LNCaP clone FGC (cell line): Measurements from ENCODE around the gene EWSR1.
"Not testable (repeated sequence)": the region's sequence is repeated elsewhere in the genome, so short reads cannot be mapped to it uniquely, and the experiment has no call there.

Experiments
- DNase-seq: peaks from one replicate; pipeline ENCODE4 v3.0.0-alpha.2; 2011; ENCODE audit warnings: low read depth
- H3K4me3 ChIP-seq: 2 replicates; pipeline ENCODE4 v1.5.1; 2011; ENCODE audit warnings: mild to moderate bottlenecking, low read depth, low read length, control low read depth
- TF ChIP-seq, protein P1 (sequence below): IDR thresholded peaks from 2 replicates; pipeline ENCODE4 v1.5.1; 2012; ENCODE audit warnings: mild to moderate bottlenecking; ENCODE audit not compliant: control insufficient read depth, insufficient read depth; ENCODE audit errors: extremely low read depth

The EWSR1 gene, protein sequence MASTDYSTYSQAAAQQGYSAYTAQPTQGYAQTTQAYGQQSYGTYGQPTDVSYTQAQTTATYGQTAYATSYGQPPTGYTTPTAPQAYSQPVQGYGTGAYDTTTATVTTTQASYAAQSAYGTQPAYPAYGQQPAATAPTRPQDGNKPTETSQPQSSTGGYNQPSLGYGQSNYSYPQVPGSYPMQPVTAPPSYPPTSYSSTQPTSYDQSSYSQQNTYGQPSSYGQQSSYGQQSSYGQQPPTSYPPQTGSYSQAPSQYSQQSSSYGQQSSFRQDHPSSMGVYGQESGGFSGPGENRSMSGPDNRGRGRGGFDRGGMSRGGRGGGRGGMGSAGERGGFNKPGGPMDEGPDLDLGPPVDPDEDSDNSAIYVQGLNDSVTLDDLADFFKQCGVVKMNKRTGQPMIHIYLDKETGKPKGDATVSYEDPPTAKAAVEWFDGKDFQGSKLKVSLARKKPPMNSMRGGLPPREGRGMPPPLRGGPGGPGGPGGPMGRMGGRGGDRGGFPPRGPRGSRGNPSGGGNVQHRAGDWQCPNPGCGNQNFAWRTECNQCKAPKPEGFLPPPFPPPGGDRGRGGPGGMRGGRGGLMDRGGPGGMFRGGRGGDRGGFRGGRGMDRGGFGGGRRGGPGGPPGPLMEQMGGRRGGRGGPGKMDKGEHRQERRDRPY

DNA sequence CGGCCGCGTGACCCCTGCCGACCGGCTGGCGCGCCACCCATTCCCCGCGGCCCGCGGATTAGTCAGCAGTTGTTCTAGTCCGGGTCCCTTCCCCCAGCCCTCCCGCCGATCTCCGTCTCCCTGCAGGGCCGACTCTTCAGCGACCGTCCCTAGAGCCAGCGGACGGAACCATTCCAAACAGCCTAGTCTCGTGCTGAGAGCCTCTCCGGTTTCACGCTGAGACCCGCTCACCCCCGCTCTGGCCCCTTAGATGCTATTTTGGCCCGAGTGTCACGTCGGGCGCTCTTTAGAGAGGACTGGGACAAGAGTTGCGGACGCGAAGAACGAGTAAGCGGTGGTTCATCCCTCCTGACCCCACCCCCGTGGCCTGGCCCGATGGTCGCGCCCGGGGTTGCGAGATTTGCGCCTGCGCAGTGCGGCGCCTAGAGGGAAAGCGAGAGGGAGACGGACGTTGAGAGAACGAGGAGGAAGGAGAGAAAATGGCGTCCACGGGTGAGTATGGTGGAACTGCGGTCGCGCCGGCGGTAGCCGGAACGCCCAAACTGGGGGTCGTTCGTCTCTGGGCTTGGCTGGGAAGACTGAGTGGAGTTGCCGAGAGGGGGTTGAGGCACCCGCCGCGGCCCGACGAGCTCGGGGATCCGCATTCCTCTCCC lies at the start of gene EWSR1, which contains the start of gene RHBDD3:
Gene EWSR1 (plus strand): TSS at position 411 of the 653 bp plus-strand sequence. CDS start 69 bp downstream, at position 480.
Gene RHBDD3 (minus strand): TSS at position 124 of the 653 bp plus-strand sequence. CDS start 2,355 bp downstream, outside the sequence.
- DNase-seq, result peak; percentile 92
- TF ChIP-seq, protein P1, sequence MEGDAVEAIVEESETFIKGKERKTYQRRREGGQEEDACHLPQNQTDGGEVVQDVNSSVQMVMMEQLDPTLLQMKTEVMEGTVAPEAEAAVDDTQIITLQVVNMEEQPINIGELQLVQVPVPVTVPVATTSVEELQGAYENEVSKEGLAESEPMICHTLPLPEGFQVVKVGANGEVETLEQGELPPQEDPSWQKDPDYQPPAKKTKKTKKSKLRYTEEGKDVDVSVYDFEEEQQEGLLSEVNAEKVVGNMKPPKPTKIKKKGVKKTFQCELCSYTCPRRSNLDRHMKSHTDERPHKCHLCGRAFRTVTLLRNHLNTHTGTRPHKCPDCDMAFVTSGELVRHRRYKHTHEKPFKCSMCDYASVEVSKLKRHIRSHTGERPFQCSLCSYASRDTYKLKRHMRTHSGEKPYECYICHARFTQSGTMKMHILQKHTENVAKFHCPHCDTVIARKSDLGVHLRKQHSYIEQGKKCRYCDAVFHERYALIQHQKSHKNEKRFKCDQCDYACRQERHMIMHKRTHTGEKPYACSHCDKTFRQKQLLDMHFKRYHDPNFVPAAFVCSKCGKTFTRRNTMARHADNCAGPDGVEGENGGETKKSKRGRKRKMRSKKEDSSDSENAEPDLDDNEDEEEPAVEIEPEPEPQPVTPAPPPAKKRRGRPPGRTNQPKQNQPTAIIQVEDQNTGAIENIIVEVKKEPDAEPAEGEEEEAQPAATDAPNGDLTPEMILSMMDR, result no peak
- peak within 1 kb of the TSS; percentile 68 for H3K4me3 ChIP-seq

DNA sequence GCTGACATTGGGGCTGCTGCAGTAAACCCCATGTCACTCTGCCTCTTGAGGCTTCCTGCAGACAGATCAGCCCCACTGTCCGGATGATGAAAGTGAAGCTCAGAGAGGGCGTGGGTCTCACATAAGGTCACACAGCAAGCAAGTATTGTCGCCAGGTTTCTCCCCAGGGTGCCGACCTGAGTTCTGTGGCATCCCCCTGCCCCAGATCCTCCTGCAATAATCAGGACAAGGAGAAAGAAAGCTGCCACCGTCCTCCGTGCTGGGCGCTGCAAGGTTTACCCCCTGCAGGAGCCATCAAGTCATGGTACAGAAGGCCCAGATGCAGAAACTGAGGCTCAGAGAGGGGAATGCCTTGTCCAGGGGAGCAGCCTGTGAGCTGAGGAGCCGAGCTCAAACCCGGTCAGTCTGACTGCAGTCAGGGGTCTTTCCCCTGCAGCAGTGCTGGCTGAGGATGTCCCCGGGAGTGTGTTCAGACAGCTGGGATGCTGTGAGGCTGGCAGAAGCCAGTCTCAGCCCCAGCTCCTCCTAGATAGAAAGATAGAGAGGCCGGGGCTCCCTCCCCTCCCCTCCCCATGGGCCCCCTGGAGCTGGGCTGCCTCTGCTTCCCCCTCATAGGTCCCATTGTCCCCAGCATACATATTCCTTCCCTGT lies 49.2 kb upstream of the EWSR1 start:
- TF ChIP-seq, protein P1, result no peak
- H3K4me3 ChIP-seq, result no peak overlapping the region
- no peak for DNase-seq

DNA sequence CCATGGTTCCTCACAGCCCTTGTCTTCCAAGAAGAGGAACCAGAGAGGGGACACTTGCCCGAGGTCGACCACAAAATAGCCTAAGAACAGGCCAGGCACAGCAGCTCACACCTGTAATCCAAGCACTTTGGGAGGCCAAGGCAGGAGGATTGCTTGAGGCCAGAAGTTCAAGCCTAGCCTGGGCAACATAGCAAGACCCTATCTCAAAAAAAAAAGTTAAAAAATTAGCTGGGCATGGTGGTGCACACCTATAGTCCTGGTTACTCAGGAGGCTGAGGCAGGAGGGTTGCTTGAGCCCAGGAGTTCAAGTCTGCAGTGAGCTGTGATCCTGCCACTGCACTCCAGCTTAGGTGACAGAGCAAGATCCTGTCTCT lies 48.7 kb upstream of the EWSR1 start:
- not testable (repeated sequence) for DNase-seq, H3K4me3 ChIP-seq

DNA sequence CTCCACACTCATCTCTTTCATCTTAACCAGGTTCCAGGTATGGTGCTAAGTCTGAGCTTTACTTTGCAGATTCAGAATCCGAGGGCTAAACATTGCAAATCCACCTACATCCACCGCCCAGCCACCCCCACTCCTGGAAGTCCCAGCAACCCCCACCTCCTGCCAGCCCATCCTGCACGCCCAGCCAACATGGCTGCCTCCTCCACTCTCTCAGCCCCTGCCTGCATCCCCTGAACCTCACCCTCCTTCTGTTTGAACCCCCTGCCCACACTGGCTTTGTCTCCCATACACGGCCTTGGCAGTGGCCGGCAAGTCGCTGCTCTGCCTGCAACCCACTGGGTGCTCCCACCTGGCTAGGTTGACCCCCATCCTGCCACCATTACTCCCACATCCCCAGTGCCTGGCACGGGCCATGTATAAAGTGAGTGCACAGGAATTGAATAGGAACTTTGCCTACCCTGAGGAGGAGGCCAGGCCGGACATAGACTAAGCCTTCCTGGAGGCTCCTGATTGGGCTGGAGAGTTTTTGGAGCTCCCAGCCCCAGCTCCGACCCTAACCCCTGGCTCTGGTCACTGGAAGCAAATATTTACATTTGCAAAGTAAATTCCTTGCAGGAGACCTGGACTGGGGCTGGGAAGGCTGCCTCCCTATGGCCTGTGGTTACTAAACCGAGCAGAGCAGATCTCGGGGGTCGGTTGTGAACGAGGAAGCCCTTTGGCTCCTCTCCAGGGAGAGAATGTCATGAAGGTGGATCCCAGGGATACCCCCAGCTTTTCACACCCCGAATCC lies 48.0 kb upstream of the EWSR1 start:
- DNase-seq, result peak; percentile 18
- TF ChIP-seq, protein P1, result peak; percentile 31

DNA sequence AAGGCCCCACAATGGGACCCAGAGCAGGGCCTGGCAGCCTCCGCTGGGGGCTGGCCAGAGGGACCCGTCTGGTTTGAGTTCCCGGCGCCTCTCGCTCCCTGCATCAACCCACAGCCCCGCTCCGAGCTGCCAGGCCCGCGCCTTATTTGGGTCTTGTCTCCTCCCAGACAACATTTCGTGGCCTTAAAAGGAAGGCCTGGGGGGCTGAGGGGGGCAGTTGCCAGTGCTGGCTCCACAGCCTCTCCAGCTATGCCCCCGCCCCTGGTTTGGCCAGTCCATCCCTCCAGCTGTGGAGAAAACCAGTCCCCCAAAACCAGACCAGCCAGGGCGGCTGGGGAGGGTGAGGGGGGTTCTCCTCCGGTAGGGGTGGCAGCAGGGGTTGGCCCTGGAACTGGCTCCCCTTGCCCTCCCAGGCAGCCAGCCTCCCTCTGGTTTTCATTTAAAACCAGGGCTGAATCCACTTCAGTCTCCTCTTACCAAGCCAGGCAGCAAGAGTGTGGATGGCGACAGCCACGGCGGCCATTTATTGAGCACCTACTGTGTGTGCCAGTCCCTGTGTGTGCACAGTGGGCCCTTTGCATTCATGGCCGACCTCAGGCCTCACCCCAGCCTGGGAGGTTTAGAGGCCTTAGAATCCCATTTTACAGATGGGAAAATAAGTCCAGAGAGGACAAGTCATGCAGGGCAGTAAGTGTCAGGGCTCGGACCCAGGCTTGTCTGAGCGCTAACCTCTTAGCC lies 43.8 kb upstream of the EWSR1 start:
- no peak for DNase-seq
- TF ChIP-seq, protein P1, result no peak
- no peak overlapping the region for H3K4me3 ChIP-seq

More for the DNA sequence above, 48.0 kb upstream of the EWSR1 start:
- peak overlapping the region; percentile 13; the same call in 1 of the 2 replicates for H3K4me3 ChIP-seq

DNA sequence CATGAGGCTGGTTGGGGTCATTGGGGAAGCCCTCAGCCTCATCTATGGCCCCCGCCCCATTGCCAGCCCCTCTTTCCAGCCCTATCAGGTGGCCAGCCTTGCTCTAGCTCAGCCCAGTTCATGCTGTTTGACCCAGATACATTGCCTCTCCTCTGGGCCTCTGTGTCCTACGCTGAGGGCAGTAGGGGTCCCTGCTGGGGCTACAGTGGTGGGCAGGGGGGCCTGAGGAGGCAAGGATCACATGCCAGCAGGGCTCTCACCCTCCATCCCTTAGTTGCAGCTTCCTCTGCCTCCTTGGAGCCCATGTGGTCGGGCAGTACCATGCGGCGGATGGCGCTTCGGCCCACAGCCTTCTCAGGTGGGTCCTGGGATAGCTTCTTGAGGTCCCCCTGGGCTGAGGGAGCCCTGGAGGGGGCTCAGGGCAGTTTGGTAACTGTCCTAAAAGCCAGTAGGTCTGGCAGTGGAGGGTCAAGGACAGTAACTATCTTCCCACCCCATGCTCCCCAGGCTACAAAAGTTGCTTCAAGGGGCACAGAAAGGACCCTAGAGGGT lies 43.1 kb upstream of the EWSR1 start:
- no peak overlapping the region for H3K4me3 ChIP-seq
- TF ChIP-seq, protein P1, result no peak
- no peak for DNase-seq
